DND-41 (cell line): ENCODE measurements around the gene SUPT16H.

Experiments used
- CTCF ChIP-seq: IDR thresholded peaks from 2 replicates; pipeline ENCODE4 v1.5.1; 2012; ENCODE audit warnings: borderline replicate concordance, low read length, moderate library complexity, mild to moderate bottlenecking; ENCODE audit not compliant: poor library complexity, severe bottlenecking; ENCODE audit errors: extremely low read depth
- EZH2 ChIP-seq: IDR thresholded peaks from 3 replicates; pipeline ENCODE4 v1.6.1; 2012; ENCODE audit warnings: borderline replicate concordance, low read depth, mild to moderate bottlenecking, moderate library complexity, low read length, inconsistent platforms; ENCODE audit not compliant: severe bottlenecking

GRCh38 chr14:21308479-21309237 is 75.2 kb downstream of the SUPT16H start:
- TF ChIP-seq CTCF: no peak
- no peak for TF ChIP-seq EZH2
